ES-I3 (cell line): Measurements from ENCODE around the gene MED26.

Source experiments
- H3K36me3 ChIP-seq: 2 replicates; pipeline ENCODE4 v1.6.1; 2013; ENCODE audit warnings: mild to moderate bottlenecking, low read length, control low read depth, moderate library complexity; ENCODE audit not compliant: insufficient read depth
- H3K4me1 ChIP-seq: 2 replicates; pipeline ENCODE4 v1.6.1; 2013; ENCODE audit warnings: mild to moderate bottlenecking, control low read depth, low read length; ENCODE audit not compliant: insufficient read depth
- H3K9ac ChIP-seq: 2 replicates; pipeline ENCODE4 v1.6.1; 2013; ENCODE audit warnings: low read depth, mild to moderate bottlenecking, low read length, moderate library complexity
- H3K9me3 ChIP-seq: 2 replicates; pipeline ENCODE4 v1.6.1; 2013; ENCODE audit warnings: mild to moderate bottlenecking, low read length, moderate library complexity; ENCODE audit not compliant: control insufficient read depth, insufficient read depth

The MED26 gene

GRCh38 chr19:16614941-16615340, 13.1 kb downstream of the MED26 start:
- Histone ChIP-seq H3K4me1 (peaks cover 3% of the 10 kb centered on the region; the same call in 1 of the 2 replicates), H3K9ac (no peak overlapping the region), H3K9me3 (no peaks in the 10 kb centered on the region), H3K36me3 (no peaks in the 10 kb centered on the region)

DNA sequence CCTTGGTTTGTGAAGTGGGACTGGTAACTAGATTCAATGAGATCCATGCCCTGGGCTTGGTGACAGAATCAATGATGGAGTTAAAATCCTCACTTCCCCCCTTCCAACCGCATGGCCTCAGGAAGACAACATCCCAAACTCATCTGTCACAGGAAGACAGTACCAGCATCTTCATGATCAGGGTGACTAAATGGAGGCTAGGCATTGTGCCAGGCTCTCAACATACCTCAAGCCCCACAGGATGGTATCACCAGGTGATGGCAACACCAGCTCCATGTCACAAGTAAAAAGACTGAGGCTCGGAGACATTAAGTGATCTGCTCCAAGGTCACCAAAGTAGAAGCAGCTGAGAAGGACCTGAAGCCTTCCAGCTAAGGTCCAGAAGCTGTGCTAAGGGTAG, 14.2 kb downstream of the MED26 start:
- Histone ChIP-seq H3K36me3 (no peaks in the 10 kb centered on the region), H3K4me1 (0 out of 2 replicates have a peak, but pooled peaks cover 3% of the 10 kb centered on the region), H3K9me3 (no peaks in the 10 kb centered on the region), H3K9ac (no peak overlapping the region)

DNA sequence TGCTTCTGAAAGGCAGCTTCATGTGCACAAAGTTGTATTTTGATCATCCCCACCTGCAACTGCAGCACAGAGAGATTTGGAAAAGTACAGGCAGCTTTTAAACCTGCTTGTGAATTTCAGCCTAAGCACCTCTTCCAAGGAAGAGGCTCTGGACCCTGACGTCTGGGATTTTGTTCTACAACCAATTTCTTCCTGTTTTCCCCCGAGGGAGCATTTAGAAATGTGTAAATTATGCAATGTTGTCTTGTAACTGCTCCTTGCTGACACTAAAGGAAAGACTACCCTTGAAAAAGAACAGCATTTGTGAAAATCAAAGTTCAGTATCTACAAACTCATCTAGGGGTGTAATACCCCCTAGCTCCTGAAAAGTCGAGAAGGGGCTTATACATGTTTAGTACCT, 15.4 kb downstream of the MED26 start:
- Histone ChIP-seq H3K4me1 (0 out of 2 replicates have a peak, but pooled peaks cover 3% of the 10 kb centered on the region), H3K9ac (no peak overlapping the region), H3K36me3 (no peaks in the 10 kb centered on the region), H3K9me3 (no peaks in the 10 kb centered on the region)

- H3K4me1 ChIP-seq, result 0 out of 2 replicates have a peak, but pooled peaks cover 3% of the 10 kb centered on the region
- H3K36me3 ChIP-seq, result no peaks in the 10 kb centered on the region
- H3K9me3 ChIP-seq, result no peaks in the 10 kb centered on the region
- H3K9ac ChIP-seq, result no peak overlapping the region
Observed at GRCh38 chr19:16611121-16611520, 16.9 kb downstream of the MED26 start.

- no peaks in the 10 kb centered on the region for H3K36me3 ChIP-seq
- H3K9ac ChIP-seq, result no peak overlapping the region
- H3K4me1 ChIP-seq, result no peaks in the 10 kb centered on the region
- no peaks in the 10 kb centered on the region for H3K9me3 ChIP-seq
Observed at GRCh38 chr19:16609511-16610200, 18.3 kb downstream of the MED26 start.

DNA sequence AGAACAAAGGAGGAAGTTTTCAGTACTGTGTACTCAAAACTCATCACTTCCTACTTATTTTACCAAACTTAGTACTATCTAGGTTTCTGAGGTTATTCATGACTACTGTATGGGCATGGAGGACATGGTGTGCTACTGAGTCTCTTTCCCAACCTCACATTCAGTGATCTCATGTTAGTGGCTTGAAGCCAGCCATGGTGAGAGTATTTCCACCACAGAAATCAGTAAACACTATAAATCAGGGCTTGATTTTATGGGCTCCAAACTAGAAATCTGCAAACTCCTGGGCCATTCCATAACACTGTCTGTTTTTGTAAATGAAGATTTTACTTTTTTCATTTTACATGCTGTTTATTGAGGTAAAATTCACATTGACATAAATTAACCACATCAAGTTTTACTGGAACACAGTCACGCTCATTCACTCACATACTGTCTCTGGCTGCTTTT, 19.7 kb downstream of the MED26 start:
- Histone ChIP-seq H3K9me3 (no peaks in the 10 kb centered on the region), H3K4me1 (no peaks in the 10 kb centered on the region), H3K9ac (no peak overlapping the region), H3K36me3 (no peaks in the 10 kb centered on the region)

DNA sequence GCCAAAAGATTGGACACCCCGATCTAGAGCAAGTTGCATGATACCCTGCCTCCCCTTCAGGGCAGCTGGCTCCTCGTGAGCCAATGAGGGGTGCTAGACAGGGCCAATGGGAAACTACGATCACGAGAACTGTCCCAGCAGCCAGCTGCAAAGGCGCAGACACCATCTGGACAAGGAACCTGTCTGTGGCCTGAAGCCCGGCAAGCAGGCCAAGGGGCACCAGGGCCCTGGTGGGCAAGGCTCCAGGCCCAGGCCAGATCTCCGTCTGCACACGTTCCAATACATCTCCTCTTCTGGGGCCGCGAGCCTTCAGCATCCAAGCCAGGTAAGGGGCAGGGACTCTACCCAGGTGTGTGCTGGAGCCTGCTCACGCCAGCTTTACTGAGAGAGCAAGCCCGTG, 20.2 kb downstream of the MED26 start:
- no peaks in the 10 kb centered on the region for H3K4me1 ChIP-seq

GRCh38 chr19:16605553-16605994, 22.4 kb downstream of the MED26 start:
- Histone ChIP-seq H3K9me3 (no peaks in the 10 kb centered on the region), H3K9ac (no peak overlapping the region), H3K36me3 (no peaks in the 10 kb centered on the region), H3K4me1 (no peaks in the 10 kb centered on the region)

More for the DNA sequence above, 20.2 kb downstream of the MED26 start:
- Histone ChIP-seq H3K9me3 (no peaks in the 10 kb centered on the region), H3K9ac (no peak overlapping the region), H3K36me3 (no peaks in the 10 kb centered on the region)

- Histone ChIP-seq H3K9me3 (no peaks in the 10 kb centered on the region), H3K4me1 (no peaks in the 10 kb centered on the region), H3K36me3 (no peaks in the 10 kb centered on the region), H3K9ac (no peak overlapping the region)
Observed at GRCh38 chr19:16605115-16605514, 22.9 kb downstream of the MED26 start.

- Histone ChIP-seq H3K9ac (no peak overlapping the region), H3K9me3 (no peaks in the 10 kb centered on the region), H3K4me1 (no peaks in the 10 kb centered on the region), H3K36me3 (no peaks in the 10 kb centered on the region)
Observed at GRCh38 chr19:16604615-16605014, 23.4 kb downstream of the MED26 start.

GRCh38 chr19:16603090-16603489, 24.9 kb downstream of the MED26 start:
- Histone ChIP-seq H3K9me3 (no peaks in the 10 kb centered on the region), H3K9ac (no peak overlapping the region), H3K36me3 (no peaks in the 10 kb centered on the region), H3K4me1 (no peaks in the 10 kb centered on the region)

- Histone ChIP-seq H3K9ac (no peak overlapping the region), H3K4me1 (no peaks in the 10 kb centered on the region)
Observed at GRCh38 chr19:16601378-16602052, 26.5 kb downstream of the MED26 start.

DNA sequence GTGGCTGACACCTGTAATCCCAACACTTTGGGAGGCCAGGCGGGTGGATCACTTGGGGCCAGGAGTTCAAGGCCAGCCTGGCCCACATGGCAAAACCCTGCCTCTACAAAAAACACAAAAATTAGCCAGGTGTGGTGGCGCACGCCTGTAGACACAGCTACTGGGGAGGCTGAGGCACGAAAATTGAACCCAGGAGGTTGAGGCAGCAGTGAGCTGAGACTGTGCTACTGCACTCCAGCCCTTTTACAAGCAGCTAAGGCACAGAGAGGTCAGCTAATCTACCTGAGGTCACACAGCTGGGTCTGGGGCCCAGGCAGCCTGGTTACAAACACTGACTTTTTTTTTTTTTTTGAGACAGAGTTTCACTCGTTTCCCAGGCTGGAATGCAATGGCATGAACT, 27.2 kb downstream of the MED26 start:
- Histone ChIP-seq H3K4me1 (no peaks in the 10 kb centered on the region), H3K36me3 (no peaks in the 10 kb centered on the region), H3K9me3 (no peaks in the 10 kb centered on the region), H3K9ac (no peak overlapping the region)

More at GRCh38 chr19:16601378-16602052, 26.5 kb downstream of the MED26 start:
- Histone ChIP-seq H3K9me3 (no peaks in the 10 kb centered on the region), H3K36me3 (no peaks in the 10 kb centered on the region)

- 0 out of 2 replicates have a peak, but pooled peaks cover 2% of the 10 kb centered on the region for H3K36me3 ChIP-seq
- H3K4me1 ChIP-seq, result no peaks in the 10 kb centered on the region
- H3K9me3 ChIP-seq, result no peaks in the 10 kb centered on the region
- H3K9ac ChIP-seq, result no peak overlapping the region
Observed at GRCh38 chr19:16599655-16600346, 28.2 kb downstream of the MED26 start.
